ENCODE measurements around the gene SLIT3. TPM values are rescaled to one million over a fixed set of nuclear protein-coding genes. Genes with fewer than 3 reads are reported as not detected.
"Not testable (repeated sequence)": the region's sequence is repeated elsewhere in the genome, so short reads cannot be mapped to it uniquely, and the experiment has no call there.

The SLIT3 gene
- total RNA-seq, 1 donor from 2014 or later = not detected

DNA sequence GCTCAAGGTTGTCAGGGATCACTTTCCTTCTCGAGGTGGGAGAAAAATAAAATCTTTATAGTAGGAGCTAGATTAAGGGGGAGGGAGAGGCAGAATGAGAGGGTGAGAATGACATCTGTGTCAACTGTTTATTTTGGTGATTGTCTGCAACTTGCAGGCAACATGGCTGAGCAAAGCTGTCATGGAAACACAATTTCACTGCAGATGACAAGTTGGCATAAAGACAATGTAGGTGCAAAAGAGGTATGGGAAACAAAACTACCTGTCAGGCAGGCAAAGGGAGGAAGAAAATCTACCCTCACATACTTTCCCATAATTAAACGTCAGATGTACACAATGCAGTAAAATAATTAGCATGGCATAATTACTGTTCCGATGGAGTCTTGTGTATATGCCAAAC lies 167.4 kb downstream of the SLIT3 start:
- DNase-seq = no peak

DNA sequence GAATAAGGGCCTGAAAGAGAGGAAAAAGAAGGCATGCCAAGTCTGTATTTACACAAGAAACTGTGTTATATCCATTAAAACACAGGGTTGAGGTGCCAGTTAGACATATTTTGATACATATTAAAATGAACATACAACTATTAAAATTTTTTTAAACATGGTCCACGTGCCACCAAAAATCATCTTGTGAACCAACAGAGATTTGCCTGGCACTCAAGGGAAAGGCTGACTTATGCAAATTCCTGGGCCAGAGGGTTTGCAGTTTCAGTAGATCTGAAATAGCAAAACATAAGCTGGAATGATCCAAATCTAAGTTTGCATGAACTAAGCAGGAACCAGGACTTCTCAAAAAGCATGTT lies 168.7 kb downstream of the SLIT3 start:
- no peak for DNase-seq

DNA sequence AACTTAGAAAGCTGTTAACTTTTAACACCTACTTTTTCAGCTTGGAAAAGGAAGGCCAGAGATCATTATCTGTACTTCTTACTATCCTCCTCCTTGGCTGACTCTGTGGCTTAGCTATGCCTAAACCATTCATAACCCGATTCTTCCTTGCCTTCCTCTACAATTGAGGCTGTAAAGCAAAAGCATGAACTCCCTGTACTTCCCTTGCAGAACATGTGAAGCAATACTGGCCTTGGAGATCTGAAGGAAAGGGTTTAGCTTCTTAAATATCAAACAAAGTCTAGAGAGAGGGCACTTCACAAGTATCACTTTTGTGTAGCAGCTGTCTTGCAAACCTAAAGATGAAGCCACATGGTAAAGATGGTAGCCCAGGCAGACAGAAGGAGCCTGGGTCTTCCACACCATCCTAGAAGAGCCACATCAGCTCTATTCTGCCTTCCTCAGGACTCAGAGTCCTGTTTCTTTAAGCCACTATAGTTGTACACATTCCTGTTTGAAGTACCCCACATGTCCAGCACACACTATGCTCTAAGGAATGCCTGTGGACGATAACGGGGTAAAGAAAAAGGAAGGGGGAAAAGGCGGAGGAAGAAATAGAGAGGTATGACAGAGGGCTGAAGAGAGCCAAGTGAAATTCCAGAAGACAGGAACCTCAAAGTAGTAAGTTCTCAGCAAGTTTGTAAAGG lies 169.2 kb downstream of the SLIT3 start:
- no peak for DNase-seq

DNA sequence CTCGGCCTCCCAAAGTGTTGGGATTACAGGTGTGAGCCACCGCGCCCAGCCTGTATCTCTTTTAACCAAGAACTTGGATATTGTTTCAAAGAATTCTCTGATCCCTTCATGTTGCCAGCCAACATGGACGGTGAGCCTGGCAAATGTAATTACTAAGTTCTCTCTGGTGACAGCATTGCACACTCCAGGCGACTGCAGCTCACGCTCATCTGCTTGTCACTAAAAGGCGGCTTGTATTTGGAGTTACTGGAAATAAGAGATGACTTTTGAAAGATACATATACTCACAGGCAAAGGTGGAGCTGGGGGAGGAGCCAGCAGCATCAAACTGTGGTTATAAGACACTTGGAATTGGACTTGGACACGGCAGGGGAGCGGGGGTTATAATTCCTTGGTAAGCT lies 172.3 kb downstream of the SLIT3 start:
- no peak for DNase-seq

DNA sequence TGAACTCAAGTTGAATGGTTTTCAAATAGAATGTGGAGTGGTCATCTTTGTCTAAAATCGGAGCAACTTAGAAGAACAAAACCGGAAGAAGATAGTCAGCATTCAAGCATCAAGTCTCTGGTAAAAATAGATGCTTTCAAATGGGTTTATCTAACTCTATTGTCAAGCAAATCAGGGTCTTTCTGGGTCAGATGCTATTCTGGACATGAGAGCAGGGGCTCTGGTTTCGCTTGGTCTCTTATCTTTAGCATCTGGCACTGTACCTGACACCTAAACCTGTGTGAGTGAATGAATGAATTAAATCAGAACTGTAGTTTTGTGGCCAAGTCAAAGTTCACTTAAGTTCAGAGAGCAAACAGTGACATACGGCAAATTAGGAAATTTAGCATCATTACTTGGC lies 173.5 kb downstream of the SLIT3 start:
- no peak for DNase-seq

DNA sequence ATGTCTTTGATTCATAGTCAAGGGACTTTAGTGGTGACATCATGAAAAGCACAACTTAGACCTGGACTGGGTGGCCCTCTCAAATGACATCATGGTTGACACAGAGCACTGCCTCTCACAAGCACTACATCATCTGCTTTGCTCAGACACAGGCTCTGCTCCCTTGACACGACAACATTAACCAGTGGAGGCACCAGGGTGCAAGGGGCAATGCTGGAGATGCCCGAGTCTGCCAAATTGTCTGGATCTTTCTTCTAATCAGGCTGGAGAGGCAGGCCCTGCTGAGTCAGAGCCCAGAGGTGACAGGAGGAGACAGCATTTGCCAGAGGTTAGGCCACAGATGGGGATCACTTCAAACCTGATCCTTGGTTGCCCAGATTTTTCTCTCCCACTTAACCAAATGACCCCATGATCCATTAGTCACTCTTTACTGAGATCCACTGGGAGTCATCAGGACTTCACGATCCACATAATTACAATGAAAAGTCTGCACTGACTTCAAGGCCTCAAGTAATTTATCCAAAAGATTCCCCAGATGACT lies 174.4 kb downstream of the SLIT3 start:
- no peak for DNase-seq

DNA sequence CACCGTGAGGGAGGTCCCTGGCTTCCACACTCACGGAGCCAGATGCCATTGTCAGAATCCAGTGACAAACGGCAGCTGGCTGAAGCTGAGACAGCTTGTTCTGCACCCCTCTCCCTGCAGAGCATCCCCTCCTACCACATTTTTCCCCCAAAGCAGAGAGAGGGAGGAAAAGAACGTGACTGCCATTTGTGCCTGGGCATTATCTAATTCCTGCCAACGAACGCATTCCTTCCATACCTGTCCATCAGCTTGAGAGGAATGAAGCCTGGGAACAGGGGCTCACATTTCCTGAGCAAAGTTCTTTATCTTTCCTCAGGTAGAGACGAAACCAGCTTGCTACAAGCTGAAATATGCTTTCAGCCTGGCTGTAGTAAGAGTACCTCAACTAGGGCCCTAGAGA lies 175.4 kb downstream of the SLIT3 start:
- no peak for DNase-seq

DNA sequence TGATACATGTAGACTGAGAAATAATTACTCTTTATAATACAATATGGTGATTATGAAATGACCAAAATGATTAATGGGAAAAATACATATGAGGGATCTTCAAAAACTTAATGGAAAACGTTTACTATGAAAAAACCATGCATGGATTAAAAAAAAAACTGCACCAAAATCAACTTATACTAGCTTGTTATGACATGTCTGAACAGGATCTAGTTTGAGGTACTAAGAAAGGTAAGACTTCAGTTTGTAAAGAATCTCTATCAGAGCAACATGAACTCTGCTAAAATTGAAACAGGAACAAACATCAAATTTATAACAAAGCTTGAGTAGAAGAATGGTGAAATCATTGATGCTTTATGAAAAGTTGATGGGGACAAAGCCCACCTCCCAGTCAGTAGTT lies 178.0 kb downstream of the SLIT3 start:
- no peak for DNase-seq

DNA sequence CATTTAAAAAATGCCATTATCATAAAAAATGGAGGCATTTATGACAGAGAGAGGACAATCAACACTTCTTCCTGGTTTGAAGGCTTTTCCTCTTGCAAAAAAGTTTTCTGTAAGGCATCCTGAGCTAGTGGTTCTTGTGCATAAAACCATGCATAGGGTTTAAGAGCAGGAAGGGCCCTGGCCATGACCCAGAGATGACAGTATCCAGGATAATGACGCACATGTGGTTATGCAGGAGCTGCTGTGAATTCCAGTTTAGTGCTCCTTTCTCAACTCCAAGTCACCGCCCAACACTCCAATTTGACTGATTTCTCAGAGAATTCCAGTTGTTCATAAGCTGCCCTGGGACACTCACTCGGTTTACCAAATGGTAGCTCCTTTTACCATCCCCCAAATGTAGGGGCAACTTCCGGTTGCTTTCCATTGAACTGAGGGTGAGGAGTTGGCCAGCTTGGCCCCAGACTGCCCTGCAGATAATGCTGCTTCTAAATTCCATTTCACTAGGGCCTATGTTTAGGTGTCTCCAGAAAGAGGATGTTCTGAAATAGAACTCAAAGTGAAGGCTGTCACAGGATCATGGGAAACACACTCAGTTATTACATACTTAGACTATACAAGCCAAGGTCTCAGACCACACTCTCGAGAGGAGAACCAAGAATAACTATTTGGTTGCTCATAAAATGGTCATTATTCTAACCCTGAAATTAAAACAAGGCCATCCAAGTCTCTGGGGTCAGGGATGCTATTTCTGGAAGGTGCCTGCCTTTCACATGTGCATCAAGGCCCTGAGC lies 179.1 kb downstream of the SLIT3 start:
- no peak for DNase-seq

DNA sequence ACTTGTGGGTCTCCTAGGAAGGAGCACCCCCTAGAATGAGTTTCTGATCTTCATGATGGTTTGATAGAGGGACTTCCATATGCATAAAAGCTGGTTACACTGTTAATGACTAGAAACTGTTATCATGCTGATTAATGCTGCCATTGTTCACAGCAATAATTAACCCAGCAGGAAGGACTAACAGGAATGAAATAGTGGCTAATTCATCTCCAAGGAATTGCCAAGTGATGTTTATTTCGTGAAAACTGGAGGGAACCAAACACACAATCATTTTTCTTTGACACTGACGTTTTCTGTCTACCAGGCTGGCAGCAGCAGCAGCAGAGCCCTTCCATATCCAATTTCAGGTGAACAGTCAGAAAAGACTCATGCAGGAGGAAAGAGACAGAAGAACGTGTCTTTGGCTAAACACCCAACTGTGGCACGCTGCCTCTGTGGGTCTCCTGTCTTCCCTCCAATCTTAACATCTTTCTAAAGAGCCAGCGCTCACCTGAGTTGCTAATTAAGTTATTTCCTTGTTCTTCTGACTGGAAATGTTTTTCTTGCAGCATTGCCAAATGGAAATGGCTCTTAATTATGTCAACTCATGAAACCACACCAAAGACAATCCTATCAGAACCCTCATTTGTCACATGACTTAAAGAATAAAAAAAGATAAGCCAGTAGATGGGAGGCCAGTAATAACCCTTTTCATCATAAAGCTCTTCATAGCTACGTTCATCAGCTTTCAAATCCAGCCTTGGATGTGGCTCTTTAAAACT lies 181.5 kb downstream of the SLIT3 start:
- no peak for DNase-seq

DNA sequence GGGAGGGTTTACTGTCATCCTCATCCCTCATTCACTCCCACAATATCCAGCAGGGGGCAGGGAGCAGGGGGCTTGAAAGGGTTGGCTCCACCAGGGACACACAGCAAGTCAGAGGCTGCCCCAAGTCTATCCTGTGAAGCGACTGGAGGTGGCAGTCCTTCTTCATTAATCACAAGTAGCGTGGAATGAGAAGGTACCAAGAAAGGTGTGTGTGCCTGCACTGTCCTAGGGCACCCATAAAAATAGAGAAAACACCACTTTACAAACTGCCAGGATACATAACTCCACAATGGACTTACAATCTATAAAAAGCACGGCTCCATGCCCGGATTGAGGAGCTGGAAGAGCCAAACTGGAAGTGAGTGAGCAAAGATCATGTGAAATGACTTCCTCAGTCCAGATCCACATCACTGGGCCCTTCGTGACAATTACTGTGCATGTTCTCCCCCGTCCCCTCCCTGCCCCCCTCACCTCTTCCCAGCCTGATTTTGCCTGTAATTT lies 183.9 kb downstream of the SLIT3 start:
- no peak for DNase-seq

DNA sequence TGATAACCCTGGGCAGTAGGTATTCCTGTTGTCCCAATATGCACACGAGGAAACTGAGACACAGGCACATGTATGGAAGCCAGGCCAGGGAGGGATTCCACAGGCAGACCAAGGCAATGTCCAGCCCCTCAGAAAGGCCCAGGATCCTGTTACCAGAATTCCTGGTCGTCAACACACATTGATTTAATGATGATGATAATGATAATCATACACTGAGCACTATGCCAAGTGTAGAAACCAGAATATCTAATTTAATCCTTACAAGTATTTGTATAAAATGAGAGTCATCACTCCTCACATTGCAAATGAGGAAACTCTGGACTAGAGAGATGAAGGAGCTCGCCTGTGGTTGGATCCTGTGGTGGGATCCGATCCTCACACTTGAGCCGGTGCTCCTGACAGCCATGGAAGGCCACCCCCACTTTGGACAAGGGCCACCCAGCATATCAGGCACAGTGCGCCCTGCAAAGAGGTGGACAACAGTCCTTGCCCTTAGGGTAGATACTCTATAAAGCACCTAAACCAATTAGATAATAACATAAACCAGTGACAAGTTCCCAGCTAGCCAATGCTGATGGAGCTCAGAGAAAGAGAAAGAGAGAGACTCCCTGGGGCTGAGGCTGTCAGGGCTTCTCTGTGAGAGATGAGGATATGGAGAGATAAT lies 185.3 kb downstream of the SLIT3 start:
- no peak for DNase-seq

DNA sequence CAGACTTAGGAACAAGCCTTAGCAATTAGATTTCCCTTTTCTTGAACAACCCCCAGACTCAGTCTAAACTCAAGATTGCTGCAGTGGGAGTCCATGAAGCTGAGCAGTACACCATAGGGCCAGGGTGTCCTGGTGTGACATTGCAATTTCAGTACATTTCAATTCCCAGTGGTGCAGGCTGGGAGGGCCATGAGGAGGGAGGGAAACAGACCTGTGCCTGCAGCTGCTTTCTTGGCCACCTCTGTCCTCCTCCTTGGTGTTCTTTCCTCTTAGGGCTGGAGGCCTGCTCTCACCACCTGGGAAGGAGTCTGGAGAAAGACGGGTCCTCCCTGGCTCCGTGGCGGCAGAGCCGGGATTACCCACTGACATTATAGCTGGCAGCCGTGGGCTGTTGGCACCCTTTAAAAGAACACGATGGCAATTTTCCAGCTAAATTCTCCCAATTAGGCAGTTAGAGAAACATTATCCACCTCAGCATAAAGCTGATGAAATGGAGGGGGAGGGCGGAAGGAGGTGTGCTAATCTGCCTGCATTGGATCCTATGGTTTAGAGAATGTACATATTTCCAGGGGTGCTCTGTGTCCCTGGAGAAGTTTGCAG lies 186.4 kb downstream of the SLIT3 start:
- no peak for DNase-seq

DNA sequence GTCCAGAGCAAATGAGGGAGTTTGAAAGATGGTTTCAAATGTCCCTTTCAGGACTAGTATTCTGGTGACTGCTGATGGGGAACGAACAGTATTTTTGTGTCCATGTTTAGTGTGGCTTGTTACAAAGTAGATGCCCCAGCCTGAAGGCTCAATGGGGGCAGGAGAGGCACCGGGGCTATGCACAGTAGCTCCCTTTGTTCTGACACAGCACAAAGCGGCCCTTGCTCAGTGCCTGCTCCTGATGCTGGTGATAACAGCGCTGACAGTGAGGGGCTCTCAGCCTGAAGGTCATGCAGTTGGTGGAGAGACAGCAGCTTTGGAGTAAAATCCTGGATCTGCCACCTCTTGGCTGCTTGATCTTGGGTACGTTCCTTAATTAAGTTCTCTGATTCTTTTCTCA lies 188.9 kb downstream of the SLIT3 start:
- no peak for DNase-seq

DNA sequence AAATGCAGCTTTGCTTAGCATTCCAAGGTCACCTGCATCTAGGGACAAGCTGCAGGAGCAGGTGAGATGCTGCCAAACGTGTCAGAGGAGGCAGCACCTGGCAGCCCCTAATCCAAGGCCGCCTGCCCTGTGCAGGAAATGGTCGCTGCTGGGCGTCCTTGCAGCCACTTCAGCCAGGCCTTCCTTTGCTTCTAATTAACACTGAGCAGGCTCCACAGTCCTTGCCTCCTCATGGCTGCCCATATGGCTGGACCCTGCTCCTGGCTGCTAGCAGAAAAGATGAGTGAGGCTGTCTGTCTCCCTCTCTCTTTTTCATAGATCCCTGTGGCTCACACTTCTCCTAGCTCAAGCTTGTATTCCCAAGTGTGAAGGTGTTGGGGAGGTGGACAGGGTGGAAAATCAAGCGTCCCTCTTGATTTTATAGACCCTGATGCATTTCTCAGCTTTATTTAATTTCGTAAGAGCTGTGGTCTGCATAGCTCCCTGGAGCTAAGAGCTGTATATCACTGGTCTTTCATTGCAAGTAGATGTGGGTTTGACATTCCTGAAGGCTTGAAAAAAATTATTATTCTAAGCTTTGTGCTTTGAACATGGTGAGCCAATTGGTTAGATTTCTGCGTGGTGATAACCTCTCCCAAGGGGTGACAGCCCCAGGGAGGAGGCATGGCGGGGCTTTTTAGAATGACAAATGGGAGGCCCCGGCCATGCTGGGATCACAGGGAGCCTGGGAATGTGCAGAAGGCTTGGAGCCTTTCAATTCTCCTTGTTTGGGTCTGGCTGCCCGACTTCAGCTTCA lies 193.8 kb downstream of the SLIT3 start:
- DNase-seq = no peak

DNA sequence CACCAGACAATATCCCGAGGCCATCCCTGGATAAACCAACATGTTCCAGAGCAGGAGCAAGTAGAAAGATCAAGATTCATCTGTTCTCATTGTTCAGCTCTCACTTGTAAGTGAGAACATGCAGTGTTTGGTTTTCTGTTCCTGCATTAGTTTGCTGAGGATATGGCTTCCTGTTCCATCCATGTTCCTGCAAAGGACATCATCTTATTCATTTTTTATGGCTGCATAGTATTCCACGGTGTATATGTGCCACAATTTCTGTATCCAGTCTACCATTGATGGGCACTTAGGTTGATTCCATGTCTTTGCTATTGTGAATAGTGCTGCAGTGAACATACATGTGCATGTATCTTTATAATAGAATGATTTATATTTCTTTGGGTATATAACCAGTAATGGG lies 195.4 kb downstream of the SLIT3 start:
- not testable (repeated sequence) for DNase-seq

DNA sequence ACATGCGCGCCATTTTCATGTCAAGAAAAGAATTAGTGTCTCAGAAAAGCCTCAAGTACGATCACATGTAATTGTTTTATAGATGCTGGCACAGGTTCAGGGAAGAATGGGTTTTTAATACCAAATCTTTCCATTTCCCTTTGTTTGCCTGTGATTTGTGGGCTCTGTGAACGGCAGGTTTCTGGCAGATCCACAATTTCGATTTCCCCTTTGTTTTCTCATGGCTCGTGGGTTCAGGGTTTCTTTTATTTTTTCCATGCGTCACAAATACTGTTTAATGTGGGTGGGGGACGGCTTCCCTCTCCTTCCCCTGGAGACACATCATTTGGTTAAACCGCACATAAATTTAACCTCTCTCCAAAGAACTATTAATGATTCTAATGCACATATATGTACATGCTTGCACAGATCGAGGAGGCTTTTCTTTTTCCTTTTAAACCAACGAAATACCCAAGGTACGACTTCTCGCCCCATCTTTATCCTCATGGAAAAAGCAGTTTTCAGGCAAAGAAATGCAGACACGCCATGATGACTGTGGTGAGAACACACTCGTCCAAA lies 195.9 kb downstream of the SLIT3 start:
- no peak for DNase-seq

DNA sequence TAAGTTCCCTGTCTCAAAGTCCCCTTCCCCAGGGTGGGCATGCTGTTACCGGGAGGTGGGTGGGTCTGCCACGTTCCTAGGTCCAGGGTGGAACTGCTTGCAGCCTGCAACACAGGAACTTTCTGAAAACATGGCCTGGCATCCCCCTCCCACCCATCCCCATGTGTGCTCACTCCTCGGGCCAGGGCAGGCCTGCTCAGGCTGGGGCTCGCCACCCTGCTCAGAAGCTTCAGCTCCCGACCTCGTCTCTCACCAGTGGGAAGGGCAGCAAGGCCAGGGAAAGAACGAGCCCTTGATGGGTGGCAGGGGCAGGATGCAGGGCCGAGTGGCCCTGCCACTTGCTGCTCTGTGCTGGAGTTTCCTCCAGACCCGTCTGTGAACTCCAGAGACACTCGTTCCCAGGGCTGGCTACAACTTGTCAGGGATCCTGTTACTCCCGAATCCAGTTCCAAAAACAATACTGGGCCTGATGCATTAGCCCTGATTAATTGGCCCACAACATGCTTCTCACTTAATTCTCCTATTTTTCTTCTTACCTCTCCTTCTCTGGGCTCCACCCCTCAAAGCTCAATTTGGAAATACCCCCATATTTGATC lies 197.3 kb downstream of the SLIT3 start:
- DNase-seq = no peak

DNA sequence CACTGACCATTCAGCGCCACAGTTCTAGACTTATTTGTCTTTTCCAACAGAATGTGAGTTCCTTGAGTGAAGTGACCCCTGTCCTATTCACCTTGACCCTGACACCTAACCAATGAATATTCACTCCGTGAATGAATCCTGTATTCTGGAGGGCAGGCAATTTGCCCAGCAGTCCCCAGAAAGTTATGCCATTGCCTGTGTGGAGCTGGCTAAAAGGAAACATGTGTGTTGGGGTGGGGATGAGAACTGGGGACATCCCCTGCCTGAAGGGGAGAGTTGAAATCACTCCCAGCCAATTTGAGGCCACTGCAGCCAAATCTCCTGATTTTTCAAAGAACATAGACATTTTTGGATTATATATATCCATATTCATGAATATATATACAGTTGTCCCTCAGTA lies 199.0 kb downstream of the SLIT3 start:
- DNase-seq = no peak

DNA sequence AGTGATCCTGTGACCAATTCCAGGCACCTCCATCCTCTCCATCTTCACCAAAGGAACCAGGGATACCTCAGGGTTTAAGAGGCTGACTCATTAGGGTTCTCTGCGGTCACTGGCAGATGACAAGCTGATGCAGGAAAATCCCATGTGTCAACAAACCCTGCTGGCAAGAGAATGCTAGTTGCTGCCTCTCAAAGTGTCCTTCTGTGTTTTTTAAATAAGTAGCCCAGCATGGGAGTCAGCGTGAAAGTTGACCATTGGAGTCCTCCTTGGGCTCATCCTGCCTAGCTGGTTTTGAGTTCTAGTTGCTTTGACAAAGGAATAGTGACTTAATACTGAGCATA lies 200.2 kb downstream of the SLIT3 start:
- no peak for DNase-seq

Data from dermis blood vessel endothelial cell (primary cell).